Measurements from ENCODE around the gene RNU1-3. TPM values are rescaled to one million over a fixed set of nuclear protein-coding genes. Genes with fewer than 3 reads are reported as not detected.
A peak's percentile ranks its signal among the peaks of the same experiment; 100 is the strongest.
"Not testable (repeated sequence)": the region's sequence is repeated elsewhere in the genome, so short reads cannot be mapped to it uniquely, and the experiment has no call there.

Gene RNU1-3
- total RNA-seq, 5 donors from 2014 or later (not counting 1 experiment from before 2014, with no cell fraction given), result 2,148 to 4,743 (median 3,650) TPM

DNA sequence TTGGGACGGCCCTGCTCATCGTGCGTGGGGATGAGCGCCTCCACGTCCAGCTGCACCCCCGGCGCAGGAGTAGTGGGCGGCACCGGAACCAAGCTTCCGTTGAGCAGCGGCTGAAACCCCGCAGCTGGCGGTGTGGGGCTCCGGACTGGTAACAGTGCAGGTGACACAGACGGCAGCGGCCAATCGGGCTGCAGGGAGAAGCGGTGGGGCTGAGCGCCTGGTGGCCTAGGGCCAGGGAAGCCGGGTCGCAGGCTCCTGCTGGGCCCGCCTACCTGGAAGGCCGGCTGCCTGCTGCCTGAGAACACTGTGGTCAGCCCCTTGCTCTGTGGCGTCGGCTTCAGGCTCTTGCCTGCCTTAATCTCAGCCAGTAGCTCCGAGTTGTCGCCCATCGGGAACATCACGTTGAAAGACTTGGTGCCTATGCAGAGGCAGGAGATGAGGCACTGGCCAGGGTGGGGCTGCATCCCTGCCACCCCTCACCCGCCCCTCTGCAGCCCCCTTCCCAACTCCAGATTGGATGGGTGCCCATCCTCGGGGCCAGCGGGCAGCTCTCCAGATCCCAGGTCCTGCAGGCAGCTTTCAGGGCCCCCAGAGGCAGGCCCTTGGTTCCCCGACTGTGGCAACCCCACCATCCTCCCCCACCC lies 29.9 kb upstream of the RNU1-3 start:
- H3K9me3 Mint-ChIP-seq; H3K36me3 ChIP-seq (ENCODE audit: control insufficient read depth in 2 of 2, extremely low read depth in 1 of 2, insufficient read depth in 1 of 2, low read length in 1 of 2); H3K27ac ChIP-seq (ENCODE audit: low read length); ATAC-seq (replicated peaks in 1 of 4); H3K9me3 ChIP-seq; POLR2A ChIA-PET; H3K27me3 Mint-ChIP-seq; H3K4me1 Mint-ChIP-seq; H3K27ac Mint-ChIP-seq; H3K4me3 ChIP-seq (ENCODE audit: control insufficient read depth in 1 of 2, extremely low read depth in 1 of 2, low read length in 1 of 2); H3K4me1 ChIP-seq (ENCODE audit: control insufficient read depth in 1 of 2, extremely low read depth in 1 of 2, insufficient read depth in 2 of 2, low read length in 2 of 2); H3K36me3 Mint-ChIP-seq; H3K27me3 ChIP-seq (replicated peaks in 1 of 2; ENCODE audit: control insufficient read depth in 2 of 2, extremely low read depth in 1 of 2, insufficient read depth in 2 of 2, low read length in 1 of 2); CTCF ChIA-PET; H3K4me3 Mint-ChIP-seq: not testable (repeated sequence)
- peak in 1 of 35 experiments; percentile 5 for DNase-seq
- WGBS (ENCODE audit: insufficient coverage), result 62% methylated on average over 17 of the region's 33 CpGs

GRCh38 chr1:16694308-16694702 lies 27.6 kb upstream of the RNU1-3 start:
- H3K4me3 ChIP-seq (ENCODE audit: control insufficient read depth in 1 of 2, extremely low read depth in 1 of 2, low read length in 1 of 2); H3K27me3 ChIP-seq (replicated peaks in 1 of 2; ENCODE audit: control insufficient read depth in 2 of 2, extremely low read depth in 1 of 2, insufficient read depth in 2 of 2, low read length in 1 of 2); POLR2A ChIA-PET; H3K9me3 ChIP-seq; CTCF ChIA-PET; ATAC-seq (replicated peaks in 1 of 4); H3K27ac ChIP-seq (ENCODE audit: low read length); H3K27me3 Mint-ChIP-seq; H3K9me3 Mint-ChIP-seq; H3K27ac Mint-ChIP-seq; H3K4me1 Mint-ChIP-seq; H3K4me3 Mint-ChIP-seq; H3K36me3 Mint-ChIP-seq; H3K36me3 ChIP-seq (ENCODE audit: control insufficient read depth in 2 of 2, extremely low read depth in 1 of 2, insufficient read depth in 1 of 2, low read length in 1 of 2); H3K4me1 ChIP-seq (ENCODE audit: control insufficient read depth in 1 of 2, extremely low read depth in 1 of 2, insufficient read depth in 2 of 2, low read length in 2 of 2); DNase-seq: not testable (repeated sequence)
- WGBS (ENCODE audit: insufficient coverage), result no CpG with 5 or more reads among the region's 16 CpGs

DNA sequence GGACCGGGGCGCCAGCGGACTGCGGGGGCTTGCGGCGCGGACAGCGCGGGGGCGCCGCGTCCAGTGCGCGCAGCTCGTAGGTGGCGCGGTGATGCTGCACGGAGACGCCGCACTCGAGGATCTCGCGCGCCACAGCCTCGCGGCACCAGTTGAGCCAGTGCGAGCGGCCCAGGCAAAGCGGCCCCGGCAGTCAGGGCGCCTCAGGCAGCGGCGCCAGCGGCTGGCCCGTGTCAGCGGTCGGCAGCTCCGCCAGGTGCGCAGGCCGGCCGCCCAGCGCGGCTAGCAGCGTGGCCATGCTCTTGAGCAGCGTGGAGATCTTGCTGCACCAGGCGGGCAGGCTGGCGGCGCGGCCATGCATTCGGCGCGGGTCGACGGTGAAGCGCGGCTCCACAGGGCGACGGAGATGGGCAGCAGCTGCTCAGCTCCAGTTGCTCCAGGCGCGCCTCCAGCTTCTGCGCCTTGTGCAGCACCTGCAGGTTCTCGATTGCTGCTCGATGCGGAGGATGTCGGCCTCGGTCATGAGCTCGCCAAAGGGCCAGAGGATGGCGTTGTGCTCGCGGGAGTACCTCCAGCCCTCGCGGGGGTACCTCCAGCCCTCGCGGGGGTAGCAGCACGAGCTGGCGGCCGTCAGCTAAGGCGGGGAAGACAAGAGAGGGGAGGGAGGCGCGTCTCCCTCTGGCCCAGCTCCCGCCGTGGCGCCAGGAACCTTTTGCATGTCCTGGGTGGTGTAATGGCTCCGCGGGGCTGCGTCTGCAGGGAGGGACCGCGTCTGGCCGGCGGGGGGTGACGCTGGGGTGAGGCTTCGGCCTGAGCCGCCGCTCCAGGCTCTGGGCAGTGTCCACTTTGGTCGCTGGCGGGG lies 26.9 kb upstream of the RNU1-3 start:
- H3K4me3 ChIP-seq (ENCODE audit: control insufficient read depth in 1 of 2, extremely low read depth in 1 of 2, low read length in 1 of 2); H3K27me3 ChIP-seq (replicated peaks in 1 of 2; ENCODE audit: control insufficient read depth in 2 of 2, extremely low read depth in 1 of 2, insufficient read depth in 2 of 2, low read length in 1 of 2); H3K4me3 Mint-ChIP-seq; CTCF ChIA-PET; H3K27me3 Mint-ChIP-seq; H3K4me1 Mint-ChIP-seq; H3K9me3 ChIP-seq; H3K27ac ChIP-seq (ENCODE audit: low read length); DNase-seq; POLR2A ChIA-PET; H3K4me1 ChIP-seq (ENCODE audit: control insufficient read depth in 1 of 2, extremely low read depth in 1 of 2, insufficient read depth in 2 of 2, low read length in 2 of 2); H3K36me3 Mint-ChIP-seq; H3K27ac Mint-ChIP-seq; ATAC-seq (replicated peaks in 1 of 4); H3K36me3 ChIP-seq (ENCODE audit: control insufficient read depth in 2 of 2, extremely low read depth in 1 of 2, insufficient read depth in 1 of 2, low read length in 1 of 2); H3K9me3 Mint-ChIP-seq: not testable (repeated sequence)
- 6% methylated on average over 19 of the region's 96 CpGs for WGBS (ENCODE audit: insufficient coverage)

DNA sequence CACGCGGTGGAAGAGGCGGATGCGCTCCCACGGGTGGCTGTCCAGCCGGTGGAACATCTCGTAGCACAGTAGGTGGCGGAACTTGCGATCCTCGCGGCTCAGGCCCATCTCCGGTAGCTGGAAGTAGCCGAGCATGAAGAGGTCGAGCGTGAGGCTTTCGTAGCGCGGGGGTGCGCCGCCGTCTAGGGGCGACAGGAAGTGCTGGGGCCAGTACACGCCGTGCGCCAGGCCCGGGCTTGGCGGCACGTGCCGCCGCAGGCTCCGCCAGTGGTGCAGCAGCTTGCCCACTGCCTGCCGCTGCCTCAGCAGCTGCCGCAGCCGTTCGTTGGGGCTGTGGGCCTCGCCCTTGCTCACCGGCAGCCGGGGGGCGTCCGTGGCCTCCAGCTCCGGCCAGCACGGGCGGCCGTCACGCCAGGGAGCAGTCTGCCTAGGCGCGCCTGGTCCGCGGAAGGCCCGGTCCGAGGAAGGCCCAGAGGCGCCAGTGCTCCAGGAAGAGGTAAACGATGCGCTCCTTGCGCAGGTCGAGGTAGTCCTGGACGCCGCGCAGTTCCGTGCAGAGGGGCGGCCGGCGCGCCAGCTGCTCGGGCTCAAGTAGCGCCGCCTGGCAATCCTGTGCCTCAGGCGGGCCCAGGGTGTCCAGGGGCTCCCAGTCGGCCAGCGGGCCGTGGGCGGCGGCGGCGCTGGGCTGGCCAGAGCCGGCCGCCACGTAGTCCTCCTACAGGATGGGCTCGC lies 26.1 kb upstream of the RNU1-3 start:
- H3K27ac ChIP-seq (ENCODE audit: low read length); H3K36me3 ChIP-seq (ENCODE audit: control insufficient read depth in 2 of 2, extremely low read depth in 1 of 2, insufficient read depth in 1 of 2, low read length in 1 of 2); H3K9me3 Mint-ChIP-seq; H3K36me3 Mint-ChIP-seq; H3K27me3 Mint-ChIP-seq; H3K4me3 ChIP-seq (ENCODE audit: control insufficient read depth in 1 of 2, extremely low read depth in 1 of 2, low read length in 1 of 2); H3K27me3 ChIP-seq (replicated peaks in 1 of 2; ENCODE audit: control insufficient read depth in 2 of 2, extremely low read depth in 1 of 2, insufficient read depth in 2 of 2, low read length in 1 of 2); H3K4me3 Mint-ChIP-seq; H3K4me1 Mint-ChIP-seq; H3K27ac Mint-ChIP-seq; DNase-seq; H3K4me1 ChIP-seq (ENCODE audit: control insufficient read depth in 1 of 2, extremely low read depth in 1 of 2, insufficient read depth in 2 of 2, low read length in 2 of 2); POLR2A ChIA-PET; CTCF ChIA-PET; H3K9me3 ChIP-seq: not testable (repeated sequence)
- peak in 3 of 4 experiments; percentile 33 to 59 (median 39) for ATAC-seq (replicated peaks in 1 of 4)
- WGBS (ENCODE audit: insufficient coverage), result no CpG with 5 or more reads among the region's 79 CpGs

- DNase-seq; H3K36me3 ChIP-seq (ENCODE audit: control insufficient read depth in 2 of 2, extremely low read depth in 1 of 2, insufficient read depth in 1 of 2, low read length in 1 of 2); H3K36me3 Mint-ChIP-seq; H3K27me3 Mint-ChIP-seq; POLR2A ChIA-PET; H3K4me3 ChIP-seq (ENCODE audit: control insufficient read depth in 1 of 2, extremely low read depth in 1 of 2, low read length in 1 of 2); H3K4me3 Mint-ChIP-seq; H3K4me1 Mint-ChIP-seq; CTCF ChIA-PET; H3K9me3 ChIP-seq; H3K27ac Mint-ChIP-seq; H3K27me3 ChIP-seq (replicated peaks in 1 of 2; ENCODE audit: control insufficient read depth in 2 of 2, extremely low read depth in 1 of 2, insufficient read depth in 2 of 2, low read length in 1 of 2); H3K9me3 Mint-ChIP-seq; H3K27ac ChIP-seq (ENCODE audit: low read length); ATAC-seq (replicated peaks in 1 of 4); H3K4me1 ChIP-seq (ENCODE audit: control insufficient read depth in 1 of 2, extremely low read depth in 1 of 2, insufficient read depth in 2 of 2, low read length in 2 of 2): not testable (repeated sequence)
- no CpG with 5 or more reads among the region's 39 CpGs for WGBS (ENCODE audit: insufficient coverage)
Observed at GRCh38 chr1:16692283-16692682, 25.5 kb upstream of the RNU1-3 start.

DNA sequence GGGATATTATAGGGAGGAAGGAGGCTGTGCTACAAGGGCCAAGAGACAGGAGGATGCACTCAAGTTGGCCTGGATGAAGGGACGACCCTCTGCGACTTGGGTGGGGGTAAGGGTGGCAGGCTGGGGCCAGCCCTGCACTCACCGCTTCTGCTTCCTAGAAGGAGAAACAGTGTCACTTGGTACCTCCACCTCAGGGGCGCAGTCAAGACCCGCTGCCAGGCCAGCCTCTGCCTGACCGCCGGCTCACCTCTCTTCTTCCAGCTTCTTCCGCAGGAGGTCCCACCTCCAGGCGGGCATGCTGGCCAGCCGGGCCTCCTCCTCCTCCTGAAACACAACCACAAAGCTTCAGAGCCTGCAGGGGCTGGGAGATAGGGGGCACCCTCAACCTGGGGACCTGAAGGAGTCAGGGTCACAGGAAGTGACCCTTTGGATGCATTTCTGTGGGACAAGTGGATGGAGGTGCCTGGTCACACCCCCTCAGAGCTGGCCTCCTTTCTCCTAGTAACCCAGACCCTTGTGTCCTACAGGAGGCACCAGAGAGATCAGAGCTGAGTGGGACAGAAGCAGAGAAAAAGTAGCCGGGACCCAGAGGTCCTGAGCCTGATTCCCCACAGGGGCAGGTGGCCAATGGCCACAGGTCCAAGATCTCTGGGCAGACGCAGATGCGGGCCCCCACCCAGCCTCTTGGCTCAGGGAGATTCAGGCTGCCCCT lies 24.4 kb upstream of the RNU1-3 start:
- H3K36me3 Mint-ChIP-seq; H3K4me3 Mint-ChIP-seq; H3K27ac ChIP-seq (ENCODE audit: low read length); H3K27ac Mint-ChIP-seq; H3K9me3 Mint-ChIP-seq; H3K27me3 ChIP-seq (replicated peaks in 1 of 2; ENCODE audit: control insufficient read depth in 2 of 2, extremely low read depth in 1 of 2, insufficient read depth in 2 of 2, low read length in 1 of 2); H3K9me3 ChIP-seq; ATAC-seq (replicated peaks in 1 of 4); H3K4me3 ChIP-seq (ENCODE audit: control insufficient read depth in 1 of 2, extremely low read depth in 1 of 2, low read length in 1 of 2); CTCF ChIA-PET; POLR2A ChIA-PET; H3K36me3 ChIP-seq (ENCODE audit: control insufficient read depth in 2 of 2, extremely low read depth in 1 of 2, insufficient read depth in 1 of 2, low read length in 1 of 2); H3K4me1 Mint-ChIP-seq; H3K4me1 ChIP-seq (ENCODE audit: control insufficient read depth in 1 of 2, extremely low read depth in 1 of 2, insufficient read depth in 2 of 2, low read length in 2 of 2); DNase-seq; H3K27me3 Mint-ChIP-seq: not testable (repeated sequence)
- WGBS (ENCODE audit: insufficient coverage), result no CpG with 5 or more reads among the region's 13 CpGs

Data from T-cell (primary cell).